OCI-LY3 (cell line): ENCODE data around the gene AUTS2.

Experiments
- EZH2phosphoT487 ChIP-seq: fragments of 200-600 bp; shearing (Covaris generic); IDR thresholded peaks from 2 replicates; pipeline ENCODE4 v1.6.1; 2018; ENCODE audit warnings: antibody characterized with exemption, mixed run types, low read depth
- TF ChIP-seq, protein P1 (sequence below): fragments of 200-600, 300-600 bp; sonication (generic); IDR thresholded peaks from 2 replicates; pipeline ENCODE4 v1.5.1; 2014; ENCODE audit warnings: antibody characterized with exemption, low read length, low read depth

- TF ChIP-seq, protein P1, sequence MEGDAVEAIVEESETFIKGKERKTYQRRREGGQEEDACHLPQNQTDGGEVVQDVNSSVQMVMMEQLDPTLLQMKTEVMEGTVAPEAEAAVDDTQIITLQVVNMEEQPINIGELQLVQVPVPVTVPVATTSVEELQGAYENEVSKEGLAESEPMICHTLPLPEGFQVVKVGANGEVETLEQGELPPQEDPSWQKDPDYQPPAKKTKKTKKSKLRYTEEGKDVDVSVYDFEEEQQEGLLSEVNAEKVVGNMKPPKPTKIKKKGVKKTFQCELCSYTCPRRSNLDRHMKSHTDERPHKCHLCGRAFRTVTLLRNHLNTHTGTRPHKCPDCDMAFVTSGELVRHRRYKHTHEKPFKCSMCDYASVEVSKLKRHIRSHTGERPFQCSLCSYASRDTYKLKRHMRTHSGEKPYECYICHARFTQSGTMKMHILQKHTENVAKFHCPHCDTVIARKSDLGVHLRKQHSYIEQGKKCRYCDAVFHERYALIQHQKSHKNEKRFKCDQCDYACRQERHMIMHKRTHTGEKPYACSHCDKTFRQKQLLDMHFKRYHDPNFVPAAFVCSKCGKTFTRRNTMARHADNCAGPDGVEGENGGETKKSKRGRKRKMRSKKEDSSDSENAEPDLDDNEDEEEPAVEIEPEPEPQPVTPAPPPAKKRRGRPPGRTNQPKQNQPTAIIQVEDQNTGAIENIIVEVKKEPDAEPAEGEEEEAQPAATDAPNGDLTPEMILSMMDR = no peak
- TF ChIP-seq EZH2phosphoT487 = no peak
Measured at GRCh38 chr7:70766694-70767093, 1168.4 kb downstream of the AUTS2 start.
